NT2/D1 (cell line): Measurements from ENCODE around the gene CFAP20.
"Not testable (repeated sequence)": the region's sequence is repeated elsewhere in the genome, so short reads cannot be mapped to it uniquely, and the experiment has no call there.

ENCODE experiments used
- DNase-seq: peaks from one replicate; pipeline ENCODE4 v3.0.0-alpha.2; 2011; ENCODE audit warnings: low read depth, low spot score
- H3K27me3 ChIP-seq: 2 replicates; pipeline ENCODE4 v1.6.0; 2011; ENCODE audit warnings: mild to moderate bottlenecking; ENCODE audit not compliant: insufficient read length, insufficient read depth
- H3K36me3 ChIP-seq: 2 replicates; pipeline ENCODE4 v1.6.1; 2011; ENCODE audit warnings: mild to moderate bottlenecking, low read length, mixed read lengths; ENCODE audit not compliant: insufficient read depth, insufficient read length
- H3K4me1 ChIP-seq: 2 replicates; pipeline ENCODE4 v1.5.1; 2011; ENCODE audit not compliant: insufficient read depth, insufficient read length
- H3K4me3 ChIP-seq: 2 replicates; pipeline ENCODE4 v1.5.1; 2011; ENCODE audit warnings: low read depth; ENCODE audit not compliant: insufficient read length
- H3K9ac ChIP-seq: 2 replicates; pipeline ENCODE4 v1.6.0; 2011; ENCODE audit warnings: low read depth; ENCODE audit not compliant: insufficient read length
- H3K9me3 ChIP-seq: 2 replicates; pipeline ENCODE4 v1.5.1; 2011; ENCODE audit warnings: mild to moderate bottlenecking, low read length; ENCODE audit not compliant: insufficient read depth
- SUZ12 ChIP-seq: IDR thresholded peaks from 2 replicates; pipeline ENCODE4 v1.6.1; 2011; ENCODE audit not compliant: insufficient read length, insufficient read depth; ENCODE audit errors: extremely low read depth
- YY1 ChIP-seq: IDR thresholded peaks from 2 replicates; pipeline ENCODE4 v1.6.1; 2011; ENCODE audit not compliant: insufficient read length, insufficient read depth
- ZNF274 ChIP-seq: IDR thresholded peaks from 2 replicates; pipeline ENCODE4 v1.6.1; 2011; ENCODE audit warnings: mild to moderate bottlenecking, low read depth, low read length

CFAP20 gene

DNA sequence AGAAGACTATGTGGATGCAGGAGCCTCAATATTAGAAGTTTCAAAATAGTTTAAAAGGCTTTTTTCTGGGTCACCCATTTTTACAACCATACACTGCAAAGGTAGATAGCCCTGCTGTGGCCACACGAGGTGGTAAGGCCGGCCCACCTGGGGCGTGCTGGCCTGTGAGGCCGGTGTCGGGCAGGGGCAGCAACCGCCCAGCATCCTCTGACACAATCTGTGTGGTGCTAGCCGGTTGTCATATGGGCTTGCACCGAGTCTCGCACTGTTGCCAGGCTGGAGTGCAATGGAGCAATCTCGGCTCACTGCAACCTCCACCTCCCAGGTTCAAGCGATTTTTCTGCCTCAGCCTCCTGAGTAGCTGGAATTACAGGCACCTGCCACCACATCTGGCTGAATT lies 44.0 kb downstream of the CFAP20 start:
- no peaks in the 10 kb centered on the region for H3K9me3 ChIP-seq
- no peak for DNase-seq
- no peaks in the 10 kb centered on the region for H3K36me3 ChIP-seq
- no peak for TF ChIP-seq ZNF274
- TF ChIP-seq SUZ12, result no peak
- TF ChIP-seq YY1, result no peak
- peaks cover 25% of the 10 kb centered on the region for H3K4me1 ChIP-seq
- H3K9ac ChIP-seq, result no peak overlapping the region
- H3K27me3 ChIP-seq, result no peaks in the 10 kb centered on the region
- H3K4me3 ChIP-seq, result no peak overlapping the region

DNA sequence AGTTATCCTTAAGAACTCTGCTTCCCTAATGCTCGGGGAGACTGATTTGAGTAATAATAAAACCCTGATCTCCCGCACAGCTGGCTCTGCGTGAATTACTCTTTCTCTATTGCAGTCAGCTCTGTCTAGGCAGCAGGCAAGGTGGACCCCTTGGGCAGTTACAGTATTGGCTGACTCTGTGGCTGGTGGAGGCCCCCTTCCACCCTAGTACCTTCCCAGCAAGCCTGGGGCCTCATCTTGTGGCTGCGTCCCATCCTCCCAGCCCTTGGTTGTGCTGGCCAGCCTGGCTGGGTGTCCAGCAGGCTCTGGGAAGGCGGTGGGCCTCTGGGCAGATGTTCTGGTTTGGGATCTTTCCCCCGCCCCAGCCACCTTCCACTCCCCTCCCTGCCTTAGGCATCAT lies 44.5 kb downstream of the CFAP20 start:
- no peaks in the 10 kb centered on the region for H3K36me3 ChIP-seq
- DNase-seq, result no peak
- no peak overlapping the region for H3K9ac ChIP-seq
- H3K27me3 ChIP-seq, result no peaks in the 10 kb centered on the region
- TF ChIP-seq YY1 (no peak), ZNF274 (no peak), SUZ12 (no peak)
- H3K4me1 ChIP-seq, result peaks cover 25% of the 10 kb centered on the region
- H3K9me3 ChIP-seq, result no peaks in the 10 kb centered on the region
- no peak overlapping the region for H3K4me3 ChIP-seq

DNA sequence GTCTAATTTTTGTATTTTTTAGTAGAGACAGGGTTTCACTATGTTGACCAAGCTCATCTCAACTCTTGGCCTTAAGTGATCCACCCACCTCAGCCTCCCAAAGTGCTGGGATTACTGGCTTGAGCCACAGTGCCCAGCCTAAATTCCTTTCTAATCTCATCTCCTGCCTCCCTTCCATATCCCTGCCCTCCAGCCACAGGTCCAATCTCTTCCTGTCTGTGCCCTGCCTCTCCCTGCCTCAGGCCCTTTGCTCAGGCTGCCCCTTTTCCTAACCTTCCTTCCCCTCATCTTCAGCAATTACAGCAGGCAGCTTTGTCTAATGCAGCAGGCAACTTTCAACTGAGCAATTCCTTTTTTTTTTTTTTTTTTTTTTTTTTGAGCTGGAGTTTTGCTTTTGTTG lies 46.8 kb downstream of the CFAP20 start:
- H3K4me1 ChIP-seq, result peaks cover 16% of the 10 kb centered on the region
- no peak overlapping the region for H3K9ac ChIP-seq
- no peaks in the 10 kb centered on the region for H3K27me3 ChIP-seq
- TF ChIP-seq ZNF274 (no peak), YY1 (no peak), SUZ12 (no peak)
- no peak overlapping the region for H3K4me3 ChIP-seq
- no peak for DNase-seq
- H3K9me3 ChIP-seq, result no peaks in the 10 kb centered on the region
- no peaks in the 10 kb centered on the region for H3K36me3 ChIP-seq

DNA sequence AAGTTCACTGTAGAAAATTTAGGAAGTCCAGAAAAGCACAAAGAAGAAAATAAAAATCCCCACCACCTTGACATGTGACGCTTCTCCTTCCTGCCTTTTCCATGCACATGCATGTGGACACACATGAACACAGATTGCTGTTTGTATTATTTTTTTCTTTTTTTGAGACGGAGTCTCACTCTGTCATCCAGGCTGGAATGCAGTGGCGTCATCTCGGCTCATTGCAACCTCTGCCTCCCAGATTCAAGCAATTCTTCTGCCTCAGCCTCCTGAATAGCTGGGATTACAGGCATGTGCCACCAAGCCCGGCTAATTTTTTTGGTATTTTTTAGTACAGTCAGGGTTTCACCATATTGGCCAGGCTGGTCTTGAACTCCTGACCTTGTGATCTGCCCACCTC lies 48.5 kb downstream of the CFAP20 start:
- H3K9me3 ChIP-seq, H3K9ac ChIP-seq, H3K27me3 ChIP-seq, H3K36me3 ChIP-seq, H3K4me3 ChIP-seq, H3K4me1 ChIP-seq, DNase-seq: not testable (repeated sequence)

DNA sequence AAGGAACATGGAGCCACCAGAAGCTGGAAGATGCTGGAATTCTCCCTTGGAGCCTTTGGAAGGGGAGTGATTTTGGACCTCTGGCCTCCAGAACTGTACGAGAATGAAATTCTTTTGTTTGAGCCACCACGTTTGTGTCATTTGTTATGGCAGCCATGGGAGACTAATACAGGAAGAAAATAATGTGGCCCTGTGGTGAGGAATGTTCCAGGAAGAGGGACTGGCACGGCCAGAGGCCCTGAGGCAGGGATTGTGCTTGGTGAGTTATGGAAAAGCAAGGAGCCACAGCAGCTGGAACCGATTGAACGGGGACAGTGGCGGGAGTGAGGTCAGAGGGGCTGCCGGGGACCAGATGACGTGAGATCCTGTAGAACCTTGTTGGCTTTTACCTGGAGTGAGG lies 51.4 kb downstream of the CFAP20 start:
- Histone ChIP-seq H3K36me3 (no peaks in the 10 kb centered on the region), H3K27me3 (no peaks in the 10 kb centered on the region), H3K9me3 (no peaks in the 10 kb centered on the region; the same call in 1 of the 2 replicates), H3K4me3 (no peak overlapping the region), H3K9ac (no peak overlapping the region), H3K4me1 (peaks cover 4% of the 10 kb centered on the region)
- DNase-seq, result no peak
- TF ChIP-seq YY1, result no peak
- no peak for TF ChIP-seq ZNF274
- no peak for TF ChIP-seq SUZ12

DNA sequence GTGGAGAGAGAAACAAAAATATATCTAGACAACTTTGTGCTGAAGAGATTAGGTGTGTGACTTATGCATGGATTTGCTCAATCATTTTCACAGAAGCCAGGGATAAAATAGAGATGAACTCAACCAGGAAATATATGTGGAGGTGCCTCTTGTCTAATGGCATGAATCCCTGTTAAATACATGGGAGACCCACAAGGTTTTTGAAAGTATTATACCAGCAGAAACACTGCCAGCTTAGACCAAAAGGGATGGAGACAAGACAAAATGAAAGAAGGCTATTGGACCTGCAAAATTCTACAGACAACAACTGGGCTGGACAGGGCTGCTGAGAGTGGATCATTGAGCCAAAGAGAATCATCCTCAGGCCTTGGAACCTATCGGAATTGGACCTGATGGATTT lies 52.7 kb downstream of the CFAP20 start:
- TF ChIP-seq YY1, result no peak
- no peak for TF ChIP-seq ZNF274
- no peak for TF ChIP-seq SUZ12
- no peaks in the 10 kb centered on the region for H3K27me3 ChIP-seq

DNA sequence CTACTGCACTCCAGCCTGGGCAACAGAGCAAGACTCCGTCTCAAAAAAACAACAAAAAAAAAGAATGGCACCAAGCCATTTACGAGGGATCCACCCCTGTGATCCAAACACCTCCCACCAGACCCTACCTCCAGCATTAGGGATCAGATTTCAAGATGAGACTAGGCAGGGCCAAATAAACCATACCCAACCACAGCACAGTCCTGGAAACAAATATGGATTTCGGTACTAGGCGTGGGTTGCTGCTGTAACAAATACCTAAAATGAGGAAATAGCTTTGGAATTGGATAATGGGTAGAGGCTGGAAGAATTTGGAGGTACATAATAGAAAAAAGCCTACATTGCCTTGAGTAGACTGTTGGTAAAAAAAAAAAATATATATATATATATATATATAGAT lies 54.5 kb downstream of the CFAP20 start:
- Histone ChIP-seq H3K9me3 (no peaks in the 10 kb centered on the region; the same call in 1 of the 2 replicates), H3K9ac (no peak overlapping the region), H3K4me3 (no peak overlapping the region), H3K27me3 (no peaks in the 10 kb centered on the region), H3K36me3 (no peaks in the 10 kb centered on the region), H3K4me1 (no peaks in the 10 kb centered on the region)
- no peak for DNase-seq
- TF ChIP-seq ZNF274 (no peak), SUZ12 (no peak), YY1 (no peak)

More for the DNA sequence above, 52.7 kb downstream of the CFAP20 start:
- Histone ChIP-seq H3K4me3 (no peak overlapping the region), H3K4me1 (peaks cover under 1% of the 10 kb centered on the region), H3K9me3 (no peaks in the 10 kb centered on the region; the same call in 1 of the 2 replicates), H3K36me3 (no peaks in the 10 kb centered on the region), H3K9ac (no peak overlapping the region)
- no peak for DNase-seq

DNA sequence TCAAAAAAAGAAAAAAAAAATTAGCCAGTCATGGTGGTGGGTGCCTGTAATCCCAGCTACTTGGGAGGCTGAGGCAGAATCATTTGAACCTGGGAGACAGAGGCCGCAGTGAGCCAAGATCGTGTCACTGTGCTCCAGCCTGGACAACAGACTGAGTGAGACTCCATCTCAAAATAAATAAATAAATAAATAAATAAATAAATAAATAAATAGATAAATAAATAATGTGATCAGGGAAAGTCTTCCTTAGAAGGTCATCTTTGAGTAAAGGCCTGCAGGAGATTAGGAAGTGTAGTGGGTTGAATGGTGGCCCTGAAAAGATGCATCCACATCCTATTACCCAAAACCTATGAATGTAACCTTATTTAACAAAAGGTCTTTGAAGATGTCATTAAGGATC lies 56.1 kb downstream of the CFAP20 start:
- H3K36me3 ChIP-seq, DNase-seq, H3K9ac ChIP-seq, H3K27me3 ChIP-seq, H3K9me3 ChIP-seq, H3K4me3 ChIP-seq, H3K4me1 ChIP-seq: not testable (repeated sequence)

DNA sequence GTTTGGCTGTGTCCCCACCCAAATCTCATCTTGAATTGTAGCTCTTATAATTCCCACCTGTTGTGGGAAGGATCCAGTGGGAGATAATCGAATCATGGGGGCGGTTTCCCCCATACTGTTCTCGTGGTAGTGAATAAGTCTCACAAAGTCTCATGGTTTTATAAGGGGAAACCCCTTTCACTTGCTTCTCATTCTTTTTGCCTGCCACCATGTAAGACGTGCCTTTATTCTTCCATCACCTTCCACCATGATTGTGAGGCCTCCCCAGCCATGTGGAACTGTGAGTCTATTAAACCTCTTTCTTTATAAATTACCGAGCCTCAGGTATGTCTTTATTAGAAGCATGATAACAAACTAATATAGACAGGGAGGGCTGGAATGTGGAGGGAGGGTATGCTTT lies 57.0 kb downstream of the CFAP20 start:
- not testable (repeated sequence) for H3K9me3 ChIP-seq, H3K4me1 ChIP-seq, H3K36me3 ChIP-seq, H3K27me3 ChIP-seq, DNase-seq, H3K4me3 ChIP-seq, H3K9ac ChIP-seq
